GM19351 (cell line): ENCODE measurements around the gene LCN6.
A peak's percentile ranks its signal among the peaks of the same experiment; 100 is the strongest.
"Not testable (repeated sequence)": the region's sequence is repeated elsewhere in the genome, so short reads cannot be mapped to it uniquely, and the experiment has no call there.

Experiments
- ATAC-seq: cut with Tn5 transposase; IDR thresholded peaks from one replicate; pipeline ENCODE4 v1.9.1; 2021; ENCODE audit warnings: mild to moderate bottlenecking, moderate library complexity; ENCODE audit not compliant: unreplicated experiment

LCN6 gene

GRCh38 chr9:136711751-136712689 is 36.3 kb downstream of the LCN6 start, which contains the start of gene DIPK1B:
DIPK1B (plus strand) TSS chr9:136712572; CDS start chr9:136712666, 94 bp downstream.
- no peak for ATAC-seq

DNA sequence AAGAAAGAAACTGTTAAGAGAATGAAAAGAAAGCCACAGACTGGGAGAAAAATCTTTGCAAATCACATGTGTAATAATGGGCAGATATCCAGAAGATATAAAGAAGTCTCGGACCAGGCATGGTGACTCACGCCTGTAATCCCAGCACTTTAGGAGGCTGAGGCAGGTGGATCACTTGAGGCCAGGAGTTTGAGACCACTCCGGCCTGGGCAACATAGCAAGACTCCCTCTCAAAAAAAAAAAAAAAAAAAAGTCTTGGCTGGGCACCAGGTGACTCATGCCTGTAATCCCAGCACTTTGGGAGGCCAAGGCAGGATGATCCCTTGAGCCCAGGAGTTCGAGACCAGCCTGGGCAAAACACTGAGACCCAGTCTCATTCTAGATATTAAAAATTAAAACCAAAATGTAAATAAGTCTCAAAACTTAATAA is 37.1 kb downstream of the LCN6 start:
- not testable (repeated sequence) for ATAC-seq

DNA sequence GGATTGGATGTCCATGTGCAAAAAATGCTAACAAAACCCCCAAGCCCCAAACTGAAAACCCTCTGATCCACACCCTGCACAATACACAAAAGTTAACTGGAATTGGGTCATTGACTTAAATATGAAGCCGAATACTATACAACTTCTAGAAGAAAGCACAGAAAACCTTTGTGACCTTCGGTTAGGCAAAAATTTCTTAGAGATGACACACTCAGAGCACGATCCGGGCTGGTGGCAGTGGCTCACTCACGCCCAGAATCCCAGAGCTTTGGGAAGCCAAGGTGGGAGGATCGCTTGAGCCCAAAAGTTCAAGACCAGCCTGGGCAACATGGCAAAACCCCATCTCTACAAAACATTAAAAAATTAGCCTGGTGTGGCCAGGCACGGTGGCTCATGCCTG is 37.8 kb downstream of the LCN6 start:
- no peak for ATAC-seq

DNA sequence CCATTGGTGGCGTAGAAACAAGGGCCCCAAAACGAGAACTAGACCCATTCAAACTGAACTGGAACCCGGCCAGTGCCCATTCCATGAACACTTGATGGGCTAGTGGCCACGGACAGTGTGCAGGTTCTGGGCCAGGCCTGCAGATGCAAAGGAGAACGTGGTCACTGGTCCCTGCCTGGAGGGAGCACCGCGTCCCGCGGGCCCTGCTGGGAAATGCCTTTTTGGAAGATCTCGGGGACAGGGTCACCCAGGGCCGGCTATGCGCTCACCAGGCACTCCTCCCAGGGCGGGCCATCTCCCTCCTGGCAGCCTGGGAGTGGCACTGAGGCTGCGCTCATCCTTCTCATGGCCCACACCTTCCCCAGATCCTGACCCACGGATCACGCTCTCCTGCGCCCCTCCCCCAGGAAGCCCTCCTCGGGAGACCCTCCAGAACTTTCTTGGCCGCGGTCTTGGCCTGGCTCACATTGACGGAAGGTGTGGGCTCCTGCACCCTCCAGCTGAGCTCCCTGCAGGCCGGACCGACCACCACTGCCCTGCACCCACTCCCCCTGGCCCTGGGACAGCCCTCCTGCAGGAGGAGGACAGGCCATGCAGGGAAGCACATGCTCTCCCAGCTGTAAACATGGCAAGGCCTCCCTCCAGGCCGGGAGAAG is 38.7 kb downstream of the LCN6 start:
- no peak for ATAC-seq

DNA sequence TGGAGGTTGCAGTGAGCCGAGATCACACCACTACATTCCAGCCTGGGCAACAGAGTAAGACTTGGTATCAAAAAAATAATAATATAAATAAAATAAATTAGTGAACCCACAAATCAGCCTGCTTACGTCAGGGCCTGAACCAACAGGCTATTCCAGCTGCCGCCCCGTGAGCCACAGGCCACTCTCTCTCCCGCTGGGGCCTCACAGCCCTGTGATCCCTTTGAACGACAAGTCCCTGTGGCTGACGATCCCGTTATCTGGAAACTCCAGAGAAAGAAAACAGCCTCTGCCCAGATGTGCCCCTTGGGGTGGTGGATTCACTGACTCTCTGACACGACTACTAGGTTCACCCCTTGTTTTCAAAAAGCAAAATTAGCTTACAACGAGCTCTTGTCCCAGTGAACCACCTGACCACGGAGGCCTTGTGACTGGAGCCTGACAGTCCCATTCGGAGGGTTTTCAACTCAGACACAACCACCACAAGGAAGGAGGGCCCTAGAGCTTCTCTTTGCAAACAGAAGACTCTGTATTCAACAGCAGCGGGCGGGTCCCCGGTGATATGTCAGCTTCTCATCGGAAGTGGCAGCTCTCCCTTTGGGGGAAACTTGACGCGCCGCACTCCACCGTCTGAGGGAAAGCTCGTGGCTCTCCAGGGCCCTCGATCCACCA is 40.3 kb downstream of the LCN6 start:
- ATAC-seq, result no peak

DNA sequence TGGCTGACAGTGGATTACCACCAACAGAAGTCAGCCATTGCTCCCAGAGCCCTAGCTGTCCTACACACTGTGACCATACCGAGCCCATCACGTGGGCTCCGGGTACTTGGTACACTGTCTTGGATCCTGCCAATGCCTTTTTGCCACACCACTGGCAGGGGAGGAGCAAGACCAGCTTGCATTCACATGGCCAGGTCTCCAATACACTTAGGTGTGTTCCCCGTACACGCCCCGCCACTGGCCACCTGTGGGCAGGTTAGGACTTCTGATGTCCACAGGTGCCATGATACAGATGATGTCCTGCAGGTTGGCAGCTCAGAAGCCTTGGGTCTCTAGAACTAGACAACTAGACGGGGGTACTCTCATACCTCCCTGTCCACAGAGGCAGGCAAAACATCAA is 41.3 kb downstream of the LCN6 start:
- no peak for ATAC-seq

GRCh38 chr9:136705564-136705963 is 42.8 kb downstream of the LCN6 start:
- no peak for ATAC-seq

DNA sequence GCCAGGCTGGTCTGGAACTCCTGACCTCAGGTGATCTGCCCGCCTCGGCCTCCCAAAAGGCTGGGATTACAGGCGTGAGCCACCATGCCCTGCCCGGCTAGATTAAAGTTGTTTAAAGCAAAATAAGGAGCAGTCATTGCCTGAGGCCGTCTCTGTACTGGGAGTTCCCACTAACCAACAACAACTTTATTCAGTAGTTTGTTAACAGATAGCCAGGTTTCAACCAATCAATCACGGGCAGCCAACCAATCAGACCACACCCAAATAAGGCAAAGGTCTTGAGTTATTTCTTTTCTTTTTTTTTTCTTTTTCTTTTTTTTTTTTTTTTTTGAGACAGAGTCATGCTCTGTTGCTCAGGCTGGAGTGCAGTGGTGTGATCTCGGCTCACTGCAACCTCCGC is 43.6 kb downstream of the LCN6 start:
- not testable (repeated sequence) for ATAC-seq

- ATAC-seq, result no peak
Measured at GRCh38 chr9:136703276-136703860, 45.0 kb downstream of the LCN6 start.

DNA sequence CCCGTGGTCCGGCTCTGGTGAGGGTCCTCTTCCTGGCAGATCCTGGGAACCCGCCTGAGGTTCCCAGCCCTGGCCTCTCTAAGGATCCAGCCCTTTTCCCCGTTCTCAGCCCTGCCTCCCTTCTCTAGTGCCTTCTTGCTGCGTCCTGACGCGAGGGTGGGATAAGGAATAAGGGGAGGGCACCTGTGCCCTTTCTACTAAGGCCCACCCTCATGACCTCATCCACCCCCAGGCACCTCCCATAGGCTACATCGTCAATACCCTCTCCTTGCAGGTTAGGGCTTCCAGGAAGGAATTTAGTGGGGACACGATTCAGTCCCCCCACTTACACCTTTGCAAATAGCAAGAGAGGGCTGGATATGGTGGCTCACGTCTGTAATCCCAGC is 46.7 kb downstream of the LCN6 start:
- peak; percentile 19 for ATAC-seq

GRCh38 chr9:136700959-136701667 is 47.2 kb downstream of the LCN6 start:
- ATAC-seq, result peak; percentile 87

GRCh38 chr9:136700304-136700703 is 48.0 kb downstream of the LCN6 start:
- ATAC-seq, result no peak

GRCh38 chr9:136698635-136699246 is 49.6 kb downstream of the LCN6 start:
- ATAC-seq, result no peak

- no peak for ATAC-seq
Measured at GRCh38 chr9:136697821-136698526, 50.4 kb downstream of the LCN6 start.

DNA sequence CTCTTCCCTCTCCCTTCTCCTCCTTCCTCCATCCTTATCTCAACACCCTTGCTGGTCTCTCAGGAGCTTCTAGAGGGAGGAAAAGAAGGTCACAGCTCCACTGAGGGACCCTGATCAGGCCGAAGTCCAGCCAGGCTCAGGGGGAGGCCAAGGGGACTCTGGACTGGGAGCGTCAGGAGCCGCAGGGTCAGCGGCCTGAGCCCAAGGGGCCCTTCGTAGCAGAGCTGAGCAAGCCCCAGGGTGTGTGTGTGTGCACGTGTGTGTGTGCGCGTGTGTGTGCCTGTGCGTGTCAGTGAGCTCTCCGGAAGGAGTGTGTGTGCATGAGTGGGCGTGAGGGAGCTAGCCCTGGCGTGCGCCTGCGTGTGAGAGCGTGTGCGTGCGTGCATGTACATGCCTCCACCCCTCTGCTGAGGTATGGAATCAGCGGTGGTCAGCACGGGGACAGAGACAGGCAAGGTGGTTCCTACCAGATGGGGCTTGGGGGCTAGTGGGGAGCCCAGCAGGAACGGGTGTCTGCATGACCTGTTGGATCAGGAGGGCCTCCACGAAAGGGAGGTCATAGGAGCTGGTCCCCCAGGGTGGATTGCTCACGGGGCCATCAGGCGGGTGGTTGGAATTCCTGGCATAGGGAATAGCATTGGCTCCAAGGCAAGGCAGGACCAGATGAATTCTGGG is 51.0 kb downstream of the LCN6 start:
- ATAC-seq, result no peak

- no peak for ATAC-seq
Measured at GRCh38 chr9:136696502-136696901, 51.8 kb downstream of the LCN6 start.

DNA sequence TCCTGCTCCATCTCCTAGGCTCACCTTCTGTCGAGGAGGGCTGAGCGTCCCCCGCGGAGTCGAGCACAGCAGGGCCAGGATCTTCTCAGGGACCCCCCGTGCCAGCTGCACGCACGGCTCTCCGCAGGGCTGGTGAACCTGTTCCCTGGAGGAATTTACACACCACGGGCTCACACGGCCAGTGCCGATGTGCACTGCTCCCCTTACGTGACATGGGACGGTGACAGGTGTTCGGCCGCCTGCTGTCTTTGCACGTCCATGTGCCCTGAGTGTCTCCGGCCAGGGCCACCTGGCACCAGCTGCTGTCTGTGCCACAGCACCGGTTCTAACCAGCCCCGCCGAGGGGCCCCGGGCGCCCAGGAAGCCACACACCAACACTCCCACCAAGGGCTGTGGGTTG is 52.4 kb downstream of the LCN6 start:
- no peak for ATAC-seq

- no peak for ATAC-seq
Measured at GRCh38 chr9:136695435-136695895, 52.9 kb downstream of the LCN6 start.

GRCh38 chr9:136694872-136695247 is 53.5 kb downstream of the LCN6 start:
- no peak for ATAC-seq
